MM.1S (cell line): ENCODE data around the gene BICDL1.

Source experiments
- EZH2 ChIP-seq: fragments of 300-600 bp; sonication (generic); optimal IDR thresholded peaks from 2 replicates; pipeline ENCODE3; 2017; ENCODE audit warnings: low read depth, mild to moderate bottlenecking, antibody characterized with exemption, low read length, mixed read lengths
- EZH2phosphoT487 ChIP-seq: fragments of 300-600 bp; sonication (generic); IDR thresholded peaks from 2 replicates; pipeline ENCODE4 v1.6.1; 2018; ENCODE audit warnings: antibody characterized with exemption, low read length
- TF ChIP-seq, protein P1 (sequence below): fragments of 300-600 bp; sonication (generic); IDR thresholded peaks from 2 replicates; pipeline ENCODE4 v1.5.1; 2016; ENCODE audit warnings: antibody characterized with exemption, low read length, mixed read lengths

DNA sequence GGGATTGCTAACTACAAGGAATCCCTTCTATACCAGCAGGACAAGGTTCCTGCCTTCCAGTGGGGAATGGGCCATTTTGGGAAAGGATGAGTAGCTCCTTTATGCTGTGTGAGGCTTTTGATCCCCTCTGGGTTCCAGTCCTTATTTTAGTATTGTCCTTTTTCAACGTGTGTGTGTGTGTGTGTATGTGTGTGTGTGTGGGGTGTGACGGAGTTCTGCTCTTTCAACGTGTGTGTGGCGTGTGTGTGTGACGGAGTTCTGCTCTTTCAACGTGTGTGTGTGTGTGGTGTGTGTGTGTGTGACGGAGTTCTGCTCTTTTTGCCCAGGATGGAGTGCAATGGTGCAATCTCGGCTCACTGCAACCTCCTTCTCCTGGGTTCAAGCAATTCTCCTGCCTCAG is 100.1 kb downstream of the BICDL1 start:
- TF ChIP-seq, protein P1, sequence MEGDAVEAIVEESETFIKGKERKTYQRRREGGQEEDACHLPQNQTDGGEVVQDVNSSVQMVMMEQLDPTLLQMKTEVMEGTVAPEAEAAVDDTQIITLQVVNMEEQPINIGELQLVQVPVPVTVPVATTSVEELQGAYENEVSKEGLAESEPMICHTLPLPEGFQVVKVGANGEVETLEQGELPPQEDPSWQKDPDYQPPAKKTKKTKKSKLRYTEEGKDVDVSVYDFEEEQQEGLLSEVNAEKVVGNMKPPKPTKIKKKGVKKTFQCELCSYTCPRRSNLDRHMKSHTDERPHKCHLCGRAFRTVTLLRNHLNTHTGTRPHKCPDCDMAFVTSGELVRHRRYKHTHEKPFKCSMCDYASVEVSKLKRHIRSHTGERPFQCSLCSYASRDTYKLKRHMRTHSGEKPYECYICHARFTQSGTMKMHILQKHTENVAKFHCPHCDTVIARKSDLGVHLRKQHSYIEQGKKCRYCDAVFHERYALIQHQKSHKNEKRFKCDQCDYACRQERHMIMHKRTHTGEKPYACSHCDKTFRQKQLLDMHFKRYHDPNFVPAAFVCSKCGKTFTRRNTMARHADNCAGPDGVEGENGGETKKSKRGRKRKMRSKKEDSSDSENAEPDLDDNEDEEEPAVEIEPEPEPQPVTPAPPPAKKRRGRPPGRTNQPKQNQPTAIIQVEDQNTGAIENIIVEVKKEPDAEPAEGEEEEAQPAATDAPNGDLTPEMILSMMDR = no peak
- no peak for TF ChIP-seq EZH2
- TF ChIP-seq EZH2phosphoT487 = no peak
